Measurements from ENCODE around the gene SDK1. TPM values are rescaled to one million over a fixed set of nuclear protein-coding genes. Genes with fewer than 3 reads are reported as not detected.
A peak's percentile ranks its signal among the peaks of the same experiment; 100 is the strongest.

The SDK1 gene
- total RNA-seq, 2 donors from 2014 or later, result 19.8 to 32.4 TPM

GRCh38 chr7:3673524-3673923, 372.5 kb downstream of the SDK1 start:
- Histone ChIP-seq H3K4me3 (no peak overlapping the region), H3K4me1 (peaks cover 5% of the 10 kb centered on the region), H3K36me3 (replicated peaks in 1 of 2; ENCODE audit: insufficient read depth in 1 of 2, low read depth in 2 of 2) (no peaks in the 10 kb centered on the region), H3K27ac (no peak overlapping the region), H3K27me3 (no peaks in the 10 kb centered on the region), H3K9me3 (no peaks in the 10 kb centered on the region)
- intact Hi-C loops (cut with DNase I), result no loop called here
- 49 to 53% methylated on average over 5 of the region's 5 CpGs for WGBS, 2 donors
- DNase-seq, result peak; percentile 49 to 77 (median 64)
- no peak for ATAC-seq
- TF ChIP-seq CTCF (IDR thresholded peaks at IDR 0.05) (peak in 6 of 7 experiments; percentile 24 to 61 (median 48)), POLR2A (IDR thresholded peaks at IDR 0.05) (no peak)

GRCh38 chr7:3678314-3678810, 377.3 kb downstream of the SDK1 start:
- Histone ChIP-seq H3K4me1 (peaks cover 1% of the 10 kb centered on the region), H3K27me3 (no peaks in the 10 kb centered on the region), H3K36me3 (replicated peaks in 1 of 2; ENCODE audit: insufficient read depth in 1 of 2, low read depth in 2 of 2) (no peaks in the 10 kb centered on the region), H3K9me3 (no peaks in the 10 kb centered on the region), H3K27ac (no peak overlapping the region), H3K4me3 (no peak overlapping the region)
- no peak for DNase-seq
- 92 to 97% methylated on average over 4 of the region's 4 CpGs for WGBS, 2 donors
- ATAC-seq, result no peak
- intact Hi-C loops (cut with DNase I), result no loop called here
- TF ChIP-seq POLR2A (IDR thresholded peaks at IDR 0.05), result no peak
- no peak for TF ChIP-seq CTCF (IDR thresholded peaks at IDR 0.05)

GRCh38 chr7:3682028-3682710, 381.1 kb downstream of the SDK1 start:
- Histone ChIP-seq H3K27ac (no peak overlapping the region), H3K9me3 (no peaks in the 10 kb centered on the region), H3K4me1 (no peaks in the 10 kb centered on the region), H3K27me3 (no peaks in the 10 kb centered on the region), H3K4me3 (no peak overlapping the region), H3K36me3 (replicated peaks in 1 of 2; ENCODE audit: insufficient read depth in 1 of 2, low read depth in 2 of 2) (no peaks in the 10 kb centered on the region)
- intact Hi-C loops (cut with DNase I), result no loop called here
- ATAC-seq, result no peak
- peak in 1 of 4 donors; percentile 35 for DNase-seq
- WGBS, 2 donors, result 28 to 59% methylated on average over 10 of the region's 10 CpGs
- no peak for TF ChIP-seq POLR2A (IDR thresholded peaks at IDR 0.05)
- TF ChIP-seq CTCF (IDR thresholded peaks at IDR 0.05), result no peak

GRCh38 chr7:3683546-3684539, 382.8 kb downstream of the SDK1 start:
- H3K27me3 ChIP-seq, result no peaks in the 10 kb centered on the region
- ATAC-seq (no peak), DNase-seq (no peak)
- no peak overlapping the region for H3K27ac ChIP-seq
- H3K4me1 ChIP-seq, result no peaks in the 10 kb centered on the region
- H3K4me3 ChIP-seq, result no peak overlapping the region
- H3K36me3 ChIP-seq (replicated peaks in 1 of 2; ENCODE audit: insufficient read depth in 1 of 2, low read depth in 2 of 2), result no peaks in the 10 kb centered on the region
- no peaks in the 10 kb centered on the region for H3K9me3 ChIP-seq
- 68 to 80% methylated on average over 8 to 12 of the region's 12 CpGs for WGBS, 2 donors
- intact Hi-C loops (cut with DNase I), result no loop called here
- TF ChIP-seq POLR2A (IDR thresholded peaks at IDR 0.05) (no peak), CTCF (IDR thresholded peaks at IDR 0.05) (no peak)

All from body of pancreas (tissue), 4 donors.